EH (cell line): ENCODE data around the gene EOLA2.
"Not testable (repeated sequence)": the region's sequence is repeated elsewhere in the genome, so short reads cannot be mapped to it uniquely, and the experiment has no call there.

ENCODE experiments used
- DNase-seq: peaks from one replicate; pipeline ENCODE4 v3.0.0-alpha.2; 2015; ENCODE audit warnings: low read depth

The EOLA2 gene

GRCh38 chrX:149938427-149938880 lies at the start of gene EOLA2:
TSS of gene EOLA2 (minus strand) at chrX:149938491. CDS start at chrX:149933874, 4,617 bp downstream.
- DNase-seq: peak; percentile 98

GRCh38 chrX:149987613-149988012 lies 49.3 kb upstream of the EOLA2 start:
- no peak for DNase-seq

DNA sequence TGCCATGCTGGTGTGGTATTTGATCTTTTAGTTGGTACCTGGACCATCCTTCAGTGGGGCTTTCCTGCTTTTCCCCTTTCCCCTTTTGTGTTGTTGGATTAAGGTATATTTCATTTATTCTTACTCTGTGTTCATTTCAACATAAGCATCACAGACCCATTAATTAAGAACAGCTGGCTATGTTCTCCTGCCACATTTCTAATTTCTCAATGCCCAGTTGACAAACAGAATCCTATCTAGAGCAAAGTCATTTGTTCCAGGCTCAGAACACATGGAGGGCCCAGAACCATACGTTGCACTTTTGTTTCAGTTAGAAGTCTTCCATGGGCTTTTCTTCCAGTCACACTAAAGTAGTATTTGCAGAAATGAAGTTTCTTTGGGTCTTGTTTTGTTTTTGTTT lies 46.1 kb upstream of the EOLA2 start:
- DNase-seq: no peak

DNA sequence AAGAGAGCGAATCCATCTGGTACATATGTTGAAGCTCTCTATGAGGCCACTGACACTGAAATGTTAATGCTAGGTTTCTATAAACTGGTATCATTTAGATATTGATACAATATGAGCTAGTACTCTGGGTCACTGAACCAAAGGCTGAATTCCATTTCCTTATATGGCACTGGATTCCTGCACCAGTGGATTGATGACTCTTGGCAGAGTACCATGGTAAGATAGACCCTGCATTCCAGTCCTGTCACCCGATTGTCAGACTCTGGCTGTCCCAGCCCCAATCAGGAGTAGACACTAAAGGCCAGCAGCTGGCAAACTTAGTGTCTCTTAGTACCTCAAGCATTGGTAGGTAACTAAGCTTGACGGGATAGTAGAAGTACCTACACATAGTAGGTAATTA lies 44.0 kb upstream of the EOLA2 start:
- peak; percentile 47 for DNase-seq

- DNase-seq: no peak
Observed at GRCh38 chrX:149979126-149979644, 40.9 kb upstream of the EOLA2 start.

- peak; percentile 74 for DNase-seq
Observed at GRCh38 chrX:149962859-149963757, 24.8 kb upstream of the EOLA2 start.

DNA sequence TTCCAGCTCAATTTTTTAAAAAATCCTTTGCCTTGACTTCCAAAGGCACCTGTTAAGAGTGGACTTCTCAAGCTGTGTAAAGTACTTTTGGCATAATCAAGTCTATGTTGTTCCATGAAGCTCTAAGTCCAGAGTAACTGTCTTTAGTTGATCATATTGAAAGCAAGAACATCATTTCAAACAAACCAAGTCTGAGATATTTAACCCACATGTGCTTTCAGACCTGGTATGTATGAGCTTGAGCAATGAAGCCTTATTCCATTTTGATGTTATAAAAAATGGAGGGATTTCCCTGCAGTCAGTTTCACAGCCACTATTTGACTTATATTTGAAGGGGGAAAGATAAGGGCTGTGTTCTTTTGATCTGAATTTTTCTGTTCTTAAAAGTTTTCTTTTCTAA lies 23.7 kb upstream of the EOLA2 start:
- no peak for DNase-seq

GRCh38 chrX:149961572-149961971 lies 23.3 kb upstream of the EOLA2 start:
- no peak for DNase-seq

GRCh38 chrX:149950681-149951080 lies 12.4 kb upstream of the EOLA2 start:
- peak; percentile 68 for DNase-seq

- DNase-seq: no peak
Observed at GRCh38 chrX:149949743-149950436, 11.6 kb upstream of the EOLA2 start.

DNA sequence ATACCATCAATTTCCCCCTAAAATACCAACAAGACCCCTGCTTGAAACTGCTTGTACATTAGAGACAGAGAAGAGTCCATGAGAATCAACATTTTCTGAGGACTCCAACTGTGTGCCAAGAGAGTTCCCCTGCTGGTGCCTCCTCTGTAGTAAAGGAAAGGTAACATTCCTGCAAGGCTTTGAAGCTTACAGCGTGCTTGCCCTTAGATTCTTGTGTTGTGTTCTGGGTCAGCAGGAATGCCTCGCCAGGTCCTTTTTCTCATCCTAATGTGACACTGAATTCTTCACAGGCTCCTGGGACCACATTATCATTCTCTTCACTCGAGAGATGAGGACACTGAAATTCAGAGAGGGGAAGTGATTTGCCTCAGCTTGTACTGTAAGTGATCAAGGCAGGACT lies 9.7 kb upstream of the EOLA2 start:
- DNase-seq: no peak

GRCh38 chrX:149946932-149947331 lies 8.6 kb upstream of the EOLA2 start:
- DNase-seq: not testable (repeated sequence)

DNA sequence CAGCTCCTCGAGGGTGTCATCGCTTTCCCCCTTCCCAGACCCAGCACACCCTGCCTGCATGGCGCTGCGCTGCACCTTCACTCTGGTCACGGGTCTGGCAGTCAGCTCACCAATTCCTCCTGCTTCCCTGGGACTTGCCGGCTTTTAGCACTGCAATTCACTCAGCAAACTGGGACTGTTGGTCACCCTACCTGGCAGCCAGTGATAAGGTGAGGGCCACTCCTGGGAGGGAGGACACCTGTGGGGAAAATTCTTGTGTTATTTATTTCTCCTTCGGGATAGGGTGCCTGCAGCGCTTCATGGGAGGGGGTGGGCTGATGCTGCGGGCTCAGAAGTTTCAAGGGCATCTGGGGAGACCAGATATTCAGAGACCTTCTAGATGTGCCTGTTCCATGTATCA lies 7.5 kb upstream of the EOLA2 start:
- DNase-seq: not testable (repeated sequence)

DNA sequence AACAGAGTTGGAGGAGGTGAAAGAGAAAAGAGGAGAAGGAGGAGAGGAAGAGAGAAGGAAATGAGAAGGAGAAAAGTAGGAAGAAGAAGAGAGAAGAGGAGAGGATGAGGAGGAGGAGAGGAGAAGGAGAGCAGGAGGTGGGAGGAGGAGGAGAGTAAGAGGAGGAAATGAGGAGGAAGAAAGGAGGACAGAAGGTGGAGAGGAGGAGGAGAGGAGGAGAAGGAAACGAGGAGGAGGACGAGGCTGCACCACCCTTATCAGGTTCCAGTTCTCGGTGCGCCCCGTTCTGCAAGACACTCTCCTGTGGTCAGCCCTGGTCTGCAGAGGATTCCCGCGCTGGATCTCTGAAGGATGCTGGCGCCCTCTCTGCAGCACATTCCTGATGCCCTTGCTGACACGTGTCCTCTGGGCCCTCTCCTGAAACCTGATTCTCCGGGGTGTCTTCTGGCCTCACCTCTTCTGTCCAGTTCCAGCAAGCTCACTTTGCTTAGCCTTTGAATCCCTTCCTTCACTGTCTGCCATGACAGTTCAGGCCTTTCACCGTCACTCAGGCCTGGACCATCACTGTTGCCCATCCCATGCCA lies 6.9 kb upstream of the EOLA2 start:
- not testable (repeated sequence) for DNase-seq

GRCh38 chrX:149940674-149941024 lies 2.4 kb upstream of the EOLA2 start:
- DNase-seq: not testable (repeated sequence)

DNA sequence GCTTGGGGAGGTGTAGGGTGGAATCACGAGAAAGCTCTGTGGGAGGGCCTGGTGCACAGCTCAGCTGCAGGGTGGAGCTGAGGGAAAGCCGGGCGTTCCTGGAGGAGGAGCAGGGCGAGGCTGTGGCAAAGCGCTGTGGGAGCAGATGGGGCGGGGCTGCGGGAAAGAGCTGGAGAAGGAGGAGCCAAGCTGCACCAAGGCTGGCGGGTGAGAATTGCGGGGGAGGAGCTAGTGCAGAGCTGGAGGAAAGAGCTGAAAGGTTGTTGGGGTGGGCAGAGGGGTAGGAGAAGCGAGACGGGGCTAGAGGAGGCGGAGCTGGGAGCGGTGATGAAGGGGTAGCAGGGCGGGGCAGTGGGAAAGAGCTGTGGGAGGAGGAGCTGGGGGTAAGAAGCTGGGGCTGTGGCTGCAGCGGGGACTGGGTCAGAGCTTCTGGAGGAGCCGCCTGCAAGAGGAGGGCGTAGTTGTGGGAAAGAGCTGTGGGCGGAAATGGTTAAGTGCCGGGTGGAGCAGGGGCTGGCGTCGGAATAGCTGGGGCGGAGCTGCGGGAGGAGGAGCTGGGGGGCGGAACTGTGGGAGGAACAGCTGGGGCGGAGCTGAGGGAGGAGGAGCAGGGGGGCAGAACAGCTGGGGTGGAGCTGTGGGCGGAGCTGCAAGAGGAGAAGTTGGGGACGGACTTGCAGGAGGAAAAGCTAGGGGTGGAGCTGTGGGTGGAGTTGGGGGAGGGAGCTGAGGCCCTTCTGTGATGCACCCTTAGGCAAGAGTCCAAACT lies 1.8 kb upstream of the EOLA2 start:
- peak; percentile 98 for DNase-seq

DNA sequence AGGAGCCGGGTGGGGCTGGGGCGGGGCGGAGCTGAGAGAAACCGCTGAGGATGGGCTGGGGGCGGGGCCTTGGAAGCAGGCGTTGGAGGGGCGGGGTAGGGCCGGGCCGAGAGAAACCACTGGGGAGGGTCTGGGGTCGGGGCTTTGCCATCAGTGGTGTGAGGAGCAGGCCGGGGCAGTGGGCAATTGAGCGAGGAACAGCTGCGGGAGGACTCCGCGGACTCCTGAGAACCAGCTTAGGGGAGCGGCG lies 1.3 kb upstream of the EOLA2 start:
- no peak for DNase-seq

- peak; percentile 94 for DNase-seq
Observed at GRCh38 chrX:149938881-149939654, 777 bp upstream of the EOLA2 start.

DNA sequence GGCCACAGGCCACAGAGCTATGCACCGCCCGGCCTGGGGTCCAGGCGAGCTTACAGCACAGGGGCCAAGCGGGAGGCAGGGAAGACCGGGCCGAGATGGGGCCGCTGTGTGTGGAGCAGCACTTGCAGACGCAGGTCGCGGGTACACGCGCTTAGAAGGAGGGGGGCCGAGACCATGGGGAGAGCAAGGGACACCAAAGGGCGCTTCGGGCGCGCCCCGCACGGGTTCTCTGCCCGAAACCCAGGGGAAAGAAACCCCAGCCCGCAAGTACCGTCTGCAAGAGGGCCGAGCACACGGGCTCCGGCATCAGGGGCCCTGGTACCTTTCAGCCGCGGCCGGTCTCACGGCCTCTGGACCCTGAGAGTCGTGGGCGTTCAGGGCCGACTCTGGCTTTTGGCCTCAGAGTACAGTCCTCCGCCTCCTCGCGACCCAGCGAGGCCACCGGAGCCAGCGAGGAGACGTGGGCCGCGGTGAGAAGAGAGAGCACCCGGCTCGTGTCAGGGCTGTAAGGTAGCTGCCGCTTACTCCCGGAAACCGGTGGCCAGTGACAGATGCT lies 342 bp downstream of the EOLA2 start:
- no peak for DNase-seq

DNA sequence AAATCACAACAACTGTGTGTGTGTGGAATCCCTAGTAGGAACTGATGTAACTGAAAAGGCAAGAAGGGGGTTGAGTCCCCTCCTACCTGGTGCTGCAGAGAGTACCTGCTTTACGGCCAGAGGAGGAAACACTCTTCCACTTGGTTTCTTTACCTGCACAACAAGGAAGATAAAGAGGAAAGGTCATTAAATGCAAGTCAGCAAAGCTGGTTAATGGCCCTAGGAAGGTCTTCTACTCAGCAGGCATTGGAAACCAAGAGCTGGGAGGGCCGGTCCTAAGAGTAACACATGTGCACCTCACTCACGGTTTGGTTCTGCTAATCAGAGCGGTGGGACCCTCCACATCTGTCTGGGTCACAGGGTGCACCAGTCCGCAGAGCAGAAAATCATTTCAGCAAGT lies 963 bp downstream of the EOLA2 start:
- not testable (repeated sequence) for DNase-seq

DNA sequence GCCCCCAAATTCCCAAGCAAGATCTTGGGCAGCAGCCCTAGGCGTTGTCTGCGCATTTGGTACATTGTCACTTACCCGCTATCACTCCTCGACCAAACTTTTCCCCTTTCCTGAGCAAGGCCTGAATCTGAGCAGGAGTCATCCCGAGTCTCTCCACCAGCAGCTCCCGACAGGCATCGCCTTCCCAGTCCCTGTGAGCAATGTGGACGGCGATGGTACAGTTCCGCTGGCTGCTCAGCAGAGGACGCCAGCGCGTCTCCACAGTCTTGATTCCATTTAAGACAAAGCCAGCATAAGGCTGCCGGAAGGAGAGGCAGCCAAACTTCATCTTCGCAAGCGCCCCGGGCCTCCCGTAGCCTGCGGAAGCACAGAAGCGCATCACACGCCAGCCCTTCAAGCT lies 4.7 kb downstream of the EOLA2 start:
- not testable (repeated sequence) for DNase-seq
